IMR-90 (cell line): ENCODE results near the gene PRR36.

Experiments
- CHD1 ChIP-seq: IDR thresholded peaks from 2 replicates; pipeline ENCODE4 v1.6.1; 2012; ENCODE audit warnings: low read depth, low read length, improper control_type of control experiment
- CTCF ChIP-seq: conservative IDR thresholded peaks from 2 replicates; pipeline ENCODE4 v1.5.1; 2012; ENCODE audit warnings: mild to moderate bottlenecking, low read depth, low read length, improper control_type of control experiment
- MXI1 ChIP-seq: IDR thresholded peaks from 2 replicates; pipeline ENCODE4 v1.6.1; 2012; ENCODE audit warnings: low read depth, mild to moderate bottlenecking, low read length, moderate library complexity, borderline replicate concordance
- POLR2A ChIP-seq: IDR thresholded peaks from 2 replicates; pipeline ENCODE4 v1.6.1; 2012; ENCODE audit warnings: mild to moderate bottlenecking, low read depth, low read length
- RAD21 ChIP-seq: IDR thresholded peaks from 2 replicates; pipeline ENCODE4 v1.6.1; 2012; ENCODE audit warnings: low read length, improper control_type of control experiment
- RCOR1 ChIP-seq: IDR thresholded peaks from 2 replicates; pipeline ENCODE4 v1.6.1; 2012; ENCODE audit warnings: mild to moderate bottlenecking, low read length, improper control_type of control experiment; ENCODE audit not compliant: insufficient replicate concordance
- SMC3 ChIP-seq: fragments of 150-350 bp; IDR thresholded peaks from 2 replicates; pipeline ENCODE4 v1.6.1; 2016; ENCODE audit warnings: low read depth, mild to moderate bottlenecking, antibody characterized with exemption, low read length, moderate library complexity

- no peak for TF ChIP-seq RAD21
- TF ChIP-seq CTCF, result no peak
- TF ChIP-seq POLR2A, result no peak
- no peak for TF ChIP-seq MXI1
- TF ChIP-seq SMC3, result no peak
- TF ChIP-seq RCOR1, result no peak
- TF ChIP-seq CHD1, result no peak
Measured at GRCh38 chr19:7918615-7919421, 44.6 kb upstream of the PRR36 start.
